Activated CD8-positive, alpha-beta T cell treated with anti-CD3 and anti-CD28 coated beads for 36 hours (primary cell): ENCODE data around the gene PRDX1. TPM values are rescaled to one million over a fixed set of nuclear protein-coding genes. Genes with fewer than 3 reads are reported as not detected.

Experiments used
- ATAC-seq: fragments of 200-7000 bp; cut with Tn5 transposase; one replicate; pipeline ENCODE4 v1.10.0; 2021; ENCODE audit warnings: mild to moderate bottlenecking, moderate library complexity
- CTCF ChIA-PET: fragments of 350-600 bp; sonication (Branson Sonifier 250); formaldehyde crosslinking; loops from one replicate; lab custom pipeline; 2021; ENCODE audit warnings: antibody characterized with exemption; lab: Charles Lee
- POLR2A ChIA-PET: fragments of 350-600 bp; sonication (Branson Sonifier 250); formaldehyde crosslinking; loops from one replicate; lab custom pipeline; 2021; ENCODE audit warnings: antibody characterized with exemption; lab: Charles Lee
- DNase-seq: peaks from one replicate; pipeline ENCODE4 v3.0.0-alpha.2; 2020
- H3K27ac Mint-ChIP-seq: one replicate; pipeline ENCODE4 v1.8.0; 2021; ENCODE audit warnings: mild to moderate bottlenecking, mixed read lengths
- H3K27me3 Mint-ChIP-seq: one replicate; pipeline ENCODE4 v1.8.0; 2021; ENCODE audit warnings: mixed read lengths
- H3K36me3 Mint-ChIP-seq: one replicate; pipeline ENCODE4 v1.8.0; 2021; ENCODE audit warnings: low read depth, mixed read lengths
- H3K4me1 Mint-ChIP-seq: one replicate; pipeline ENCODE4 v1.8.0; 2021; ENCODE audit warnings: low read depth, mixed read lengths
- H3K4me3 Mint-ChIP-seq: one replicate; pipeline ENCODE4 v1.8.0; 2021; ENCODE audit warnings: mild to moderate bottlenecking, moderate library complexity, mixed read lengths
- H3K9me3 Mint-ChIP-seq: one replicate; pipeline ENCODE4 v1.8.0; 2021; ENCODE audit warnings: mixed read lengths
- CTCF ChIP-seq: fragments of 200-600 bp; IDR thresholded peaks from one replicate; pipeline ENCODE4 v1.8.0; 2022; ENCODE audit warnings: antibody characterized with exemption, mild to moderate bottlenecking
- intact Hi-C: fragments of 100-400 bp; cut with micrococcal nuclease; formaldehyde crosslinking; loops from one replicate; pipeline ENCODE4 v1.10.0; 2022
- total RNA-seq, 2 experiments: library from RNA; stranded (reverse); gene quantifications; one replicate each; pipeline ENCODE4 v1.2.3, GENCODE V29; 2021

Gene PRDX1
- total RNA-seq, 2 experiments from 2014 or later = 547 to 553 TPM

GRCh38 chr1:45554198-45554597 is 32.5 kb upstream of the PRDX1 start:
- Mint-ChIP-seq H3K36me3 (peaks cover 18% of the 10 kb centered on the region), H3K27ac (no peak overlapping the region), H3K27me3 (no peaks in the 10 kb centered on the region), H3K4me1 (peaks cover 29% of the 10 kb centered on the region), H3K4me3 (no peak overlapping the region), H3K9me3 (no peaks in the 10 kb centered on the region)
- ATAC-seq = no peak
- POLR2A ChIA-PET = interaction anchor here (0.6 to 2.3 kb wide), 4 partner anchors 10 to 33 kb away, joined by 3 to 16 read pairs (median 5); partner anchors contain the start of gene PRDX1
- no peak for DNase-seq
- CTCF ChIA-PET = interaction anchor here (0.9 to 2.6 kb wide), 3 partner anchors 14 to 42 kb away, joined by 3 to 8 read pairs (median 3); no protein-coding TSS in a partner anchor
- no peak for TF ChIP-seq CTCF
- intact Hi-C loops = loop anchor here (5.0 kb wide), 1 partner anchor 37 kb away; no protein-coding TSS in a partner anchor

- Mint-ChIP-seq H3K4me1 (peaks cover 23% of the 10 kb centered on the region), H3K36me3 (peaks cover 16% of the 10 kb centered on the region), H3K27me3 (no peaks in the 10 kb centered on the region), H3K27ac (no peak overlapping the region), H3K9me3 (no peaks in the 10 kb centered on the region), H3K4me3 (peak overlapping the region; percentile 100)
- DNase-seq = peak; percentile 21
- intact Hi-C loops = loop anchor here (5.0 kb wide), 1 partner anchor 35 kb away; no protein-coding TSS in a partner anchor
- CTCF ChIA-PET = interaction anchor here (2.0 to 2.6 kb wide), 2 partner anchors 17 to 18 kb away, joined by 8 to 16 read pairs; no protein-coding TSS in a partner anchor
- POLR2A ChIA-PET = interaction anchor here (2.0 to 2.5 kb wide), 7 partner anchors 14 to 54 kb away, joined by 7 to 25 read pairs (median 14); partner anchors contain the start of genes NASP and PRDX1
- TF ChIP-seq CTCF = no peak
- ATAC-seq = no peak
These were observed 30.6 kb upstream of the PRDX1 start for GRCh38 chr1:45552331-45552730.

GRCh38 chr1:45551684-45552083 is 30.0 kb upstream of the PRDX1 start:
- H3K27me3 Mint-ChIP-seq = peaks cover 1% of the 10 kb centered on the region
- H3K4me1 Mint-ChIP-seq = peaks cover 24% of the 10 kb centered on the region
- ChIA-PET POLR2A (interaction anchor here (0.6 to 3.9 kb wide), 13 partner anchors 9 to 53 kb away, joined by 3 to 64 read pairs (median 10); partner anchors contain the start of genes NASP and PRDX1), CTCF (interaction anchor here (0.7 to 2.0 kb wide), 11 partner anchors 8 to 191 kb away, joined by 3 to 16 read pairs (median 5); partner anchors contain the start of genes CCDC163, MMACHC, PRDX1 and TESK2)
- intact Hi-C loops = loop anchor here (5.0 kb wide), 1 partner anchor 34 kb away; no protein-coding TSS in a partner anchor
- H3K36me3 Mint-ChIP-seq = peaks cover 16% of the 10 kb centered on the region
- H3K9me3 Mint-ChIP-seq = no peaks in the 10 kb centered on the region
- H3K4me3 Mint-ChIP-seq = peak overlapping the region; percentile 100
- ATAC-seq (no peak), DNase-seq (no peak)
- TF ChIP-seq CTCF = no peak
- peak overlapping the region; percentile 98 for H3K27ac Mint-ChIP-seq

- H3K27ac Mint-ChIP-seq = peak within 1 kb of the TSS; percentile 98
- H3K4me1 Mint-ChIP-seq = peaks cover 25% of the 10 kb centered on the region
- ChIA-PET CTCF (interaction anchor here (0.7 to 2.0 kb wide), 12 partner anchors 9 to 190 kb away, joined by 3 to 16 read pairs (median 4); partner anchors contain the start of genes CCDC163, MMACHC, PRDX1 and TESK2), POLR2A (interaction anchor here (0.6 to 3.9 kb wide), 18 partner anchors 8 to 819 kb away, joined by 3 to 64 read pairs (median 4); partner anchors contain the start of genes NASP and PRDX1)
- DNase-seq (peak; percentile 93), ATAC-seq (peak; percentile 94)
- peaks cover 10% of the 10 kb centered on the region for H3K36me3 Mint-ChIP-seq
- intact Hi-C loops = loop anchor here (5.0 kb wide), 1 partner anchor 33 kb away; no protein-coding TSS in a partner anchor
- peaks cover 1% of the 10 kb centered on the region for H3K27me3 Mint-ChIP-seq
- H3K4me3 Mint-ChIP-seq = peak within 1 kb of the TSS; percentile 100
- TF ChIP-seq CTCF = no peak
- H3K9me3 Mint-ChIP-seq = no peaks in the 10 kb centered on the region
These were observed 29.0 kb upstream of the PRDX1 start, which contains the start of gene AKR1A1 for GRCh38 chr1:45550401-45551351. TSS of gene AKR1A1 (plus strand) at chr1:45550826. CDS start at chr1:45561795, 10,969 bp downstream.
